SIG-M5 treated with dmso at 0.1 percent for 504 hours (cell line): Measurements from ENCODE around the gene MX2.

Source experiments
- DNase-seq: peaks from one replicate; lab custom pipeline; 2025; ENCODE audit not compliant: unreplicated experiment; lab: John Stamatoyannopoulos, UW

Gene MX2

GRCh38 chr21:41378849-41379248 is 17.0 kb downstream of the MX2 start:
- no peak for DNase-seq

- DNase-seq, result no peak
These were observed 18.1 kb downstream of the MX2 start for GRCh38 chr21:41379901-41380300.

- DNase-seq, result no peak
These were observed 19.9 kb downstream of the MX2 start for GRCh38 chr21:41381731-41382130.

GRCh38 chr21:41387042-41387819 is 25.4 kb downstream of the MX2 start:
- no peak for DNase-seq

- no peak for DNase-seq
These were observed 26.0 kb downstream of the MX2 start for GRCh38 chr21:41387824-41388223.

GRCh38 chr21:41388259-41388658 is 26.4 kb downstream of the MX2 start:
- DNase-seq, result no peak

GRCh38 chr21:41390043-41390639 is 28.3 kb downstream of the MX2 start:
- DNase-seq, result no peak

GRCh38 chr21:41393876-41394465 is 32.1 kb downstream of the MX2 start:
- DNase-seq, result no peak

GRCh38 chr21:41396558-41397075 is 34.8 kb downstream of the MX2 start:
- DNase-seq, result peak; percentile 96

GRCh38 chr21:41397471-41397891 is 35.7 kb downstream of the MX2 start:
- DNase-seq, result no peak

- no peak for DNase-seq
These were observed 36.4 kb downstream of the MX2 start for GRCh38 chr21:41398251-41398650.

- DNase-seq, result no peak
These were observed 37.0 kb downstream of the MX2 start for GRCh38 chr21:41398831-41399230.

GRCh38 chr21:41399246-41399800 is 37.5 kb downstream of the MX2 start:
- no peak for DNase-seq

- DNase-seq, result no peak
These were observed 40.4 kb downstream of the MX2 start for GRCh38 chr21:41402231-41402630.

- no peak for DNase-seq
These were observed 41.0 kb downstream of the MX2 start for GRCh38 chr21:41402796-41403195.

- DNase-seq, result no peak
These were observed 41.5 kb downstream of the MX2 start for GRCh38 chr21:41403331-41403730.

GRCh38 chr21:41403966-41404365 is 42.1 kb downstream of the MX2 start:
- DNase-seq, result no peak

GRCh38 chr21:41405321-41405720 is 43.5 kb downstream of the MX2 start:
- no peak for DNase-seq

GRCh38 chr21:41406340-41406739 is 44.5 kb downstream of the MX2 start:
- DNase-seq, result peak; percentile 39

- no peak for DNase-seq
These were observed 46.0 kb downstream of the MX2 start for GRCh38 chr21:41407541-41408460.

GRCh38 chr21:41410361-41410760 is 48.5 kb downstream of the MX2 start:
- DNase-seq, result no peak
